Dedifferentiated amniotic fluid mesenchymal stem cell (primary cell): ENCODE data around the gene SPATA2L.

Experiments
- DNase-seq: peaks from one replicate; pipeline ENCODE4 v3.0.0-alpha.2; 2016; ENCODE audit errors: extremely low spot score

SPATA2L gene

GRCh38 chr16:89727406-89728120 is 26.1 kb upstream of the SPATA2L start:
- no peak for DNase-seq

DNA sequence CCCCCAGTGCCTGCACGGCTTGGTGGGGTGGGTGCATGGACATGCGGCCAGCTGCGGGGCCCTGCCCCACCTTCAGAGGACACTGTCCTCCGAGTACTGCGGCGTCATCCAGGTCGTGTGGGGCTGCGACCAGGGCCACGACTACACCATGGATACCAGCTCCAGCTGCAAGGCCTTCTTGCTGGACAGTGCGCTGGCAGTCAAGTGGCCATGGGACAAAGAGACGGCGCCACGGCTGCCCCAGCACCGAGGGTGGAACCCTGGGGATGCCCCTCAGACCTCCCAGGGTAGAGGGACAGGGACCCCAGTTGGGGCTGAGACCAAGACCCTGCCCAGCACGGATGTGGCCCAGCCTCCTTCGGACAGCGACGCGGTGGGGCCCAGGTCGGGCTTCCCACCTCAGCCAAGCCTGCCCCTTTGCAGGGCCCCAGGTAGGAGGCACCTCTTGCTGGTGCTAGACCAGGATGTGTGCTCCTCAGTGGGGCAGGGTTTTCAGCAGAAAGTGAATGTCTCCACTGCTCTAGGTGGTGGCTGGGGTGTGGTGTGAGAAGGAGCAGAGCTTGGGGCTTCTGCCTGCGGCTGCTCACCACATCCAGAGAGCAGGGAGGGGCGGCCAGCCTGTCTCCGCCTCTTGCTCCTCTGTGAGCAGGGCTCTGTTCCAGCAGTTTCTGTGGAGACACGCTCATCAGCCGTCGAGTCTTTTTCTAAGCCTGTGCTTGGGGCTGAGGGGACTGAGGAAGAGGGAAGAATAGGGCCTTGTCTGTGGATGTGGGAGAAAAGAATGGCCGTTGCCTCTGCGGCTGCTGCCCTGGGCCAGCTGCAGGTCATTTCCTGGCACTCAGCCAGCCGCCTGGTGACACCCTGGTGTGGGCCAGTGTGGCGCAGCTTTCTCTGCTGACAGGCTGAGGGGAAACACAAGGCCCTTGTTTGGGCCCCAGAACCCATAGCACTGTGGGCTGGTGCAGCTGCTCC is 22.1 kb upstream of the SPATA2L start:
- no peak for DNase-seq

GRCh38 chr16:89722392-89723278 is 21.1 kb upstream of the SPATA2L start:
- no peak for DNase-seq

GRCh38 chr16:89721546-89722391 is 20.3 kb upstream of the SPATA2L start:
- no peak for DNase-seq

GRCh38 chr16:89720813-89721545 is 19.5 kb upstream of the SPATA2L start, which contains the start of the genes VPS9D1 and ZNF276:
Gene VPS9D1, minus strand, starts transcription at chr16:89720898. Its CDS starts 37 bp downstream, at chr16:89720861.
Gene ZNF276, plus strand, starts transcription at chr16:89721537. Its CDS starts 104 bp downstream, at chr16:89721641.
- peak; percentile 72 for DNase-seq

GRCh38 chr16:89720551-89720812 is 19.0 kb upstream of the SPATA2L start:
- no peak for DNase-seq

- DNase-seq, result no peak
Observed at GRCh38 chr16:89717688-89718505, 16.4 kb upstream of the SPATA2L start.

DNA sequence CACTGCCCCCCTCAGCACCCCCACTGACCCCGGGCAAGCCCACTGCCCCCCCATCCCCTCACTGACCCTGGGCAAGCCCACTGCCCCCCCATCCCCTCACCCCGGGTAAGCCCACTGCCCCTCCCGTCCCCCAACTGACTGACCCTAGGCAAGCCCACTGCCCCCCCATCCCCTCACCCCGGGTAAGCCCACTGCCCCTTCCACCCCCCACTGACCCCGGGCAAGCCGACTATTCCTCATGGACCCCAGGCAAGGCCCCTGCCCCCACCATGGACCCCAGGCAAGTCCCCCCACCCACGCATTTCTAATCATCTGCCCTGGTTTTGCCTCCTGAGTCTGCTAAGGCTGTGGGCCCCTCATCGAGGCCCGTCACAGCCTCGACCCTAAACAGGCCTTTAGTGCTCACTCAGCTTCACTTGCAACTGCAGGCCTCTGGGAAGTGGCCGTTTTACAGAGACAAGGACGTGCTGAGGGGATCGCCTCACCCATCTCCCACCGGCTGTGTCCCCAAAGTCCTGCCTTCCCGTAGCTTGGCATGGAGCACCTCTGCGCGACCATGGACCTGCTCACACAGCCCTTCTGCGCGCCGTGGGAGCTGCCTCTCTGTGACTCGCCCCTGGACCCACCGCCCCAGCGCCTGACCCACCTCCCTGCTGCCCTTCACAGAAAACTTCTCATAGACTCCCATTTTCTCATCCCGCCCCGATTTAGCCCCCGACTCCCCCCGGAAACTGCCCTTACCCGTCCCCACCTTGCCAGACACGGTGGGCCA is 15.6 kb upstream of the SPATA2L start:
- DNase-seq, result no peak

DNA sequence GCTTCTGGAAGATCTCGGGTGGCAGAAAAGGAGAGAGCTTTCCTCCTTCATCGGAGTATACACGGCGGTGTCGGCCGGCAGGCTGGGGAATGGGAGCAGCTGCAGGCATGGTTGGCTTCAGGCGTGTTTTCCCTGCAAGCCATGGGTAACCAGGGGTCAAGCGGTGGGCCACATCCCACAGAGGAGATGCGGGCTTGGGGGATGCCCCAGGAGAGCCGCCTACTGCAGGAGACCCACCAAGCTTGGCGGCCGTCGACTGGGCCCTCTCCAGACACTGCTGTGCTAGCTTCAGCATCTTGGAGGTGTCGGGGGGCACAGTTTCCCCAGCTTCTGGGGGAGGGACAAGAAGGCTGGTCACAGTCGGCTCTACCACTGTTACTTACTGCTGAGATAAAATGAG is 15.0 kb upstream of the SPATA2L start:
- DNase-seq, result no peak

DNA sequence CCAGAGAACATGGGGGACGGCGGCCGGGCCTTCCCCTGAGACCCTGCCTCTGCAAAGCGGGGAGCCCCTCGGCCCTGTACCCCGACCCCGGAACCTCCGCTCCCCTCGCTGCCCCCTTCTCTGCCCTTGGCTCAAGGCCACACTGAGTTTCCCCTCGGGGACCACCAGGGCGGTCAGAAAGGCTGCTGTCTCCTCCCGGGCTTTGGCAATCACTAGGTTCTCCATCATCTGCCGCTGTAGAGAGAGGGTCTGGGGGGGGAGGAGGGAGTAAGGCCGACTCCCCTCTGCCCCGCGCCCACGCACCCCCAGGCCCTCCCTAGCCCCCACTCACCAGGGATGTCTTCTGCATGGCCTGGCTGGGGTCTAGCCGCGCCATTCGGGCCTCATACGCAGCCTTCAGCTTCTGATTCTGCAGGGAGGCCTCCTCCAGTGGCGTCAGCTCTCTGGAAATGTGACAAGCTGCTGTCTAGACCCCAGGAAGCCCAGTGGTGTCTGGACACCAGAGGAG is 10.8 kb upstream of the SPATA2L start:
- DNase-seq, result no peak

DNA sequence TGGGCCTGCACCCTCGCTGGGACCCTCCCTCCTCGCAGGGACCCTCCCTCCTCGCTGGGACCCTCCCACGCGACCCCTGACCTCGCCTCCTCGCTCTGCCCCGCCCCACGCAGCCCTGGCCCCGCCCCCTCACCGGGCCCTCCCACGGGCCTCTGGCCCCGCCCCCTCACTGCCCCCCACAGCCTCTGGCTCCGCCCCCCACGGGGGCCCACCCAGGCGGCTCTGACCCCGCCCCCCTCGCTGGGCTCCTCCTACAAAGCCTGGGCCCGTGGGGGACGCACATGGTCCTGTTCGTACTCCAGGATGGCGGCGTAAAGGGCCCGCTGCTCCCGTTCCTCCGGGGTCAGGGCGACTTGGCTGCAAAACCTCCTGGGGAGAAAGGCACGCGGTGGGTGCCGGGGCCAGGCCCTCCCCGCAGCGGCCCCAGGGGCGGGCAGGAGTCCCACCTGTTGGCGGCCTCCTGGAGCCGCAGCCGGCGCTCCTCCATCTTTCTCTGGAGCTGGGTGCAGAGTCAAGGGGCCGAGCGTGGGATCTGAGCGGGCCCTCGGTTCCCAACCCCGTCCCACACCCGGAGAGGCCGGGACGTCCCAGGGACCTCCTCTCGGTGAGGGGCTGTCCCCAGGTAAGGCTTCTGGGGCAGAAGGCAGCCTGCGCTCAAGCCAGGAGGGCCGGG is 10.2 kb upstream of the SPATA2L start:
- DNase-seq, result no peak

GRCh38 chr16:89710709-89711564 is 9.4 kb upstream of the SPATA2L start:
- DNase-seq, result no peak

DNA sequence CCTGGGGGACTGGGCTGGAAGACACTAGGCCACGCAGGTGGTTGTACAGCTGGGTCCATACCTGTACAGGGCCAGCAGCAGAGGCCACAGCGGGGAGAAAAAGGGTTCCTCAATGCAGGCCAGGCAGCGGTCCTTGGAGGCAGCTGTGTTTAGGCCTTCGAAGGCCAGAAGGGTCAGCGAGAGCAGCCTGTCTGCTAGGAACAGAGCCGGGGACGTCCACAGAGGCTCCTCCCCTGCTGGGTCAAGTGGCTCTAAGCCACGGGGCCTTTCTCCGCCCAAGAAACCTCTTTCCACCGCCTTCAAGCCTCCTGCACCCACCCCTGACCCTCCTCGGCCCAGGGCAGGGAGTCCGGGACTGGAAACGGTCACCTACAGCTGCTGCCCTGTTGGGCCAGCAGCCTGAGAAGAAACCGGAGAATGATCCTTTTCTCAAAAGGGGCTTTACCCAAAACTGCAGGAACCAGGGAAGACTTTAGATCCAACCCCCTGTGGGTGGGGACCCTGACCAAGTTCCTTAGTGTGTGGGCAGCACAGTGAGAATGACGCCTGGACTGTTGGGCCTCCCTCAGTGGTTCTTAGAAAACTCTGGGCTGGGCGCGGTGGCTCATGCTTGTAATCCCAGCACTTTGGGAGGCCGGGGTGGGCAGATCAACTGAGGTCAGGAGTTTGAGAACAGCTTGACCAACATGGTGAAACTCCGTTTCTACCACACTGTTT is 8.4 kb upstream of the SPATA2L start:
- no peak for DNase-seq

DNA sequence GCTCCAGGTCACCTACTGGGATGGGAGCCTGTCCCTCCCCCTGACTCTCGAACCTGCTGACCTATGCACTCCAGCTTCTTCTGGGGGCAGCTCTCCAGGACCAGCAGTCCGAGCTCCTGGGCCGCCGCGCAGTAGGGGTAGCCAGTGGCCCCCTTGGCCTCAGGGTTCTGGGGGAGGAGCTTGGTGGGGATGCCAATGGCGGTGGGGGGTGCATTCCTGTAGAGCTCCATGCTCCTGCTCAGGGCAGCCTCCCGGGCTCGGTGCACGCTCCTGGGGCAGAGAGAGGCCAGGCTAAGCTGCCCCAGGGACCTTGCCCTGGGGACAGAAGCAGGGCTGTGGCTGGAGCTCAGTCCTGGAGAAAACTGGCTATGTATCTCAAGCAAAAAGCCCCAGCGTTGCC is 7.7 kb upstream of the SPATA2L start:
- DNase-seq, result no peak

DNA sequence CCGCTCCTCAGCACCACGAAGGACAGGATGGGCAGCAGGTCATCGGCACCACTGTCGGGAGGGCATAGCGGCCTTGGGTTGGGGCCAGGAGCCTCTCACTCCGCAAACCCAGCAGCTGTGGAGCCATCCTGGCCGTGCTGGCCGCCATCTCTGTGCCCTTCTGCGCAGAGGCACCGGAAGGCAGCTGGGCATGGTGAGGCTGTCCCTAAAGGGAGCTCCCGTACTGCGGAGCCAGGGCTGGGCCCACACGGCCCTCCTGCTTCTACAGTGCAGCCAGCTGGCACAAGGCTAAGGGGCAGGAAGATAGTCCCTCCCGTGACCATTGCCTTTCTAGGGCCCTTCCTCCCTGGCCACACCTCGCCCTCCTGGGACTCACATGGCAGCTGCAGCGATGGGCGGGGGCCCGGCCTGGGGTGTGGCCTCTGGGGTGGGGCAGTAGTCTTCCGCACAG is 7.0 kb upstream of the SPATA2L start:
- DNase-seq, result no peak

DNA sequence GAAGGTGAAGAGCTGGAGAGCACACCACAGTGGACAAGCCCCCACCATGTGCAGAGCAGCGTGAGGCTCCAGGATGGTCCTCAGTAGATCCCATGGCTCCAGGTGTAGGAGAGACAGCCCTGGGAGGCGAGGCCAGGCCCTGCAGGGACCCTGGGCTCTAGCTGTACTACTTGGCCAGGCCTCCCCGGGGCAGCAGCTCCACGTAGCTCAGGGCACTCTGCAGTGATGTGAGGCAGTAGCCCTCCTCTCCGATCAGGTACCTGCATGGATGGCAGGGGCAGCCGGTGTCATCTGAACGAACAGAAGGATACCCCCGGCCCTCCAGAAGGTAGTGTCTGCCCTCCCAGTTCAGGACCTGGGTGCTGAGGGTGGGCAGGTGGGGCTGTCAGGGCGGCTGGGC is 6.2 kb upstream of the SPATA2L start:
- no peak for DNase-seq
